IMR-90 (cell line): Measurements from ENCODE around the gene KLHL29. TPM values are rescaled to one million over a fixed set of nuclear protein-coding genes. Genes with fewer than 3 reads are reported as not detected.

ENCODE experiments used
- ATAC-seq: fragments of 200-7000 bp; cut with Tn5 transposase; 2 replicates; pipeline ENCODE4 v1.9.1; 2020; ENCODE audit warnings: low read depth, mild to moderate bottlenecking, moderate library complexity
- BruUV-seq: library from RNA; stranded (reverse); fragments of 400-500 nt; replicated peaks from 2 replicates; lab custom pipeline; 2021; lab: Mats Ljungman, UMichigan
- CTCF ChIA-PET: fragments of 300-600 bp; formaldehyde crosslinking; extraction: SDS; loops from one replicate; lab custom pipeline; 2021; ENCODE audit warnings: antibody characterized with exemption; lab: Yijun Ruan, JAX
- POLR2A ChIA-PET: fragments of 300-600 bp; sonication (Branson Sonifier 250); formaldehyde crosslinking; loops from one replicate; lab custom pipeline; 2022; ENCODE audit warnings: antibody characterized with exemption; ENCODE audit not compliant: unreplicated experiment; lab: Charles Lee
- DNase-seq: peaks from one replicate; pipeline ENCODE4 v3.0.0; 2013
- H2AFZ ChIP-seq: replicated peaks from 2 replicates; pipeline ENCODE3; 2013; ENCODE audit warnings: low read length, mild to moderate bottlenecking; ENCODE audit not compliant: poor library complexity
- H2AK5ac ChIP-seq: 2 replicates; pipeline ENCODE4 v1.6.1; 2013; ENCODE audit warnings: low read depth, low read length, inconsistent platforms
- H2AK9ac ChIP-seq: replicated peaks from 2 replicates; pipeline ENCODE3; 2013; ENCODE audit warnings: mild to moderate bottlenecking, low read depth, low read length, moderate library complexity; ENCODE audit not compliant: poor library complexity
- H2BK120ac ChIP-seq: 2 replicates; pipeline ENCODE4 v1.6.1; 2013; ENCODE audit warnings: low read depth, low read length, inconsistent platforms
- H2BK15ac ChIP-seq: 3 replicates; pipeline ENCODE4 v1.6.1; 2013; ENCODE audit warnings: low read depth, low read length, inconsistent platforms
- H2BK20ac ChIP-seq: 2 replicates; pipeline ENCODE4 v1.6.1; 2013; ENCODE audit warnings: low read depth, mild to moderate bottlenecking, inconsistent platforms, low read length, moderate library complexity
- H2BK5ac ChIP-seq: 2 replicates; pipeline ENCODE4 v1.6.1; 2013; ENCODE audit warnings: mild to moderate bottlenecking, low read depth, low read length, inconsistent platforms; ENCODE audit not compliant: poor library complexity, severe bottlenecking
- H3K14ac ChIP-seq: replicated peaks from 2 replicates; pipeline ENCODE4 v1.6.1; 2013; ENCODE audit warnings: low read depth, low read length, inconsistent platforms
- H3K18ac ChIP-seq: 2 replicates; pipeline ENCODE4 v1.6.1; 2013; ENCODE audit warnings: low read depth, low read length, control low read depth
- H3K23ac ChIP-seq: 2 replicates; pipeline ENCODE4 v1.6.1; 2013; ENCODE audit warnings: low read depth, low read length, inconsistent platforms
- H3K27ac ChIP-seq: 2 replicates; pipeline ENCODE4 v1.5.1; 2013; ENCODE audit warnings: mild to moderate bottlenecking, control low read depth, low read length; ENCODE audit not compliant: insufficient read depth
- H3K27me3 ChIP-seq: 2 replicates; pipeline ENCODE4 v1.6.1; 2013; ENCODE audit warnings: low read length; ENCODE audit not compliant: control insufficient read depth, insufficient read depth
- H3K36me3 ChIP-seq: 2 replicates; pipeline ENCODE4 v1.6.1; 2013; ENCODE audit warnings: low read length, mixed read lengths; ENCODE audit not compliant: control insufficient read depth, insufficient read depth
- H3K4ac ChIP-seq: 2 replicates; pipeline ENCODE4 v1.6.1; 2013; ENCODE audit warnings: low read depth, low read length, inconsistent platforms
- H3K4me1 ChIP-seq: 2 replicates; pipeline ENCODE4 v1.6.1; 2013; ENCODE audit warnings: low read length, mixed read lengths; ENCODE audit not compliant: control insufficient read depth, insufficient read depth
- H3K4me2 ChIP-seq: 2 replicates; pipeline ENCODE4 v1.6.1; 2013; ENCODE audit warnings: low read depth, mild to moderate bottlenecking, control low read depth, low read length, moderate library complexity
- H3K4me3 ChIP-seq: 2 replicates; pipeline ENCODE4 v1.5.1; 2013; ENCODE audit warnings: low read depth, mild to moderate bottlenecking, control low read depth, low read length, moderate library complexity; ENCODE audit not compliant: insufficient read depth
- H3K56ac ChIP-seq: 2 replicates; pipeline ENCODE4 v1.6.1; 2013; ENCODE audit warnings: low read length, inconsistent platforms; ENCODE audit not compliant: insufficient read depth; ENCODE audit errors: extremely low read depth
- H3K79me1 ChIP-seq, 2 experiments: 2 replicates each; pipeline ENCODE4 v1.6.1; 2013; ENCODE audit warnings: low read length in 2 of 2, inconsistent platforms in 1 of 2, low read depth in 1 of 2
- H3K9ac ChIP-seq: 2 replicates; pipeline ENCODE4 v1.6.1; 2013; ENCODE audit warnings: low read depth, low read length, control low read depth
- H3K9me1 ChIP-seq: 2 replicates; pipeline ENCODE4 v1.6.1; 2013; ENCODE audit warnings: low read length, inconsistent platforms; ENCODE audit not compliant: insufficient read depth
- H3K9me3 ChIP-seq: 2 replicates; pipeline ENCODE4 v1.6.1; 2013; ENCODE audit warnings: low read length; ENCODE audit not compliant: control insufficient read depth, insufficient read depth
- H4K20me1 ChIP-seq: 2 replicates; pipeline ENCODE4 v1.6.1; 2013; ENCODE audit warnings: low read length, inconsistent platforms; ENCODE audit not compliant: insufficient read depth
- H4K5ac ChIP-seq: 2 replicates; pipeline ENCODE4 v1.6.1; 2013; ENCODE audit warnings: mild to moderate bottlenecking, low read depth, low read length, control low read depth
- H4K8ac ChIP-seq, 2 experiments: 2 replicates each; pipeline ENCODE4 v1.6.1; 2013; ENCODE audit warnings: low read depth in 2 of 2, low read length in 2 of 2, control low read depth in 1 of 2, inconsistent platforms in 1 of 2
- H4K91ac ChIP-seq: 2 replicates; pipeline ENCODE4 v1.6.1; 2013; ENCODE audit warnings: low read depth, low read length, inconsistent platforms; ENCODE audit not compliant: insufficient read depth
- BHLHE40 ChIP-seq: fragments of 150-350 bp; IDR thresholded peaks from 2 replicates; pipeline ENCODE4 v1.6.1; 2016; ENCODE audit warnings: mild to moderate bottlenecking, low read depth, low read length
- CEBPB ChIP-seq: IDR thresholded peaks from 2 replicates; pipeline ENCODE4 v1.6.1; 2012; ENCODE audit warnings: low read depth, low read length, improper control_type of control experiment
- CHD1 ChIP-seq: IDR thresholded peaks from 2 replicates; pipeline ENCODE4 v1.6.1; 2012; ENCODE audit warnings: low read depth, low read length, improper control_type of control experiment
- FOS ChIP-seq: fragments of 150-350 bp; IDR thresholded peaks from 2 replicates; pipeline ENCODE4 v1.6.1; 2016; ENCODE audit warnings: low read depth, low read length
- MAFK ChIP-seq: IDR thresholded peaks from 2 replicates; pipeline ENCODE4 v1.6.1; 2012; ENCODE audit warnings: low read depth, low read length, improper control_type of control experiment
- MAZ ChIP-seq: IDR thresholded peaks from 2 replicates; pipeline ENCODE4 v1.6.1; 2012; ENCODE audit warnings: low read depth, mild to moderate bottlenecking, low read length, improper control_type of control experiment, moderate library complexity, borderline replicate concordance
- MXI1 ChIP-seq: IDR thresholded peaks from 2 replicates; pipeline ENCODE4 v1.6.1; 2012; ENCODE audit warnings: low read depth, mild to moderate bottlenecking, low read length, moderate library complexity, borderline replicate concordance
- NFE2L2 ChIP-seq: fragments of 150-350 bp; IDR thresholded peaks from 2 replicates; pipeline ENCODE4 v1.6.1; 2016; ENCODE audit warnings: low read depth, mild to moderate bottlenecking, low read length
- POLR2A ChIP-seq: IDR thresholded peaks from 2 replicates; pipeline ENCODE4 v1.6.1; 2012; ENCODE audit warnings: mild to moderate bottlenecking, low read depth, low read length
- RAD21 ChIP-seq: IDR thresholded peaks from 2 replicates; pipeline ENCODE4 v1.6.1; 2012; ENCODE audit warnings: low read length, improper control_type of control experiment
- RCOR1 ChIP-seq: IDR thresholded peaks from 2 replicates; pipeline ENCODE4 v1.6.1; 2012; ENCODE audit warnings: mild to moderate bottlenecking, low read length, improper control_type of control experiment; ENCODE audit not compliant: insufficient replicate concordance
- RFX5 ChIP-seq: IDR thresholded peaks from 2 replicates; pipeline ENCODE4 v1.8.0; 2012; ENCODE audit warnings: low read depth, mild to moderate bottlenecking, low read length, moderate library complexity
- SMC3 ChIP-seq: fragments of 150-350 bp; IDR thresholded peaks from 2 replicates; pipeline ENCODE4 v1.6.1; 2016; ENCODE audit warnings: low read depth, mild to moderate bottlenecking, antibody characterized with exemption, low read length, moderate library complexity
- WGBS, 2 experiments: methylation state at CpG; one replicate each; pipeline versions ENCODE4 v1.1.5 to v1.1.7; 2013; ENCODE audit warnings: missing lambda C conversion rate in 2 of 2; ENCODE audit not compliant: insufficient read length in 1 of 2; ENCODE audit errors: extremely low coverage in 2 of 2; 5-methylcytosine and 5-hydroxymethylcytosine counted together
- dilution Hi-C: fragments of 300-500 bp; cut with HindIII; formaldehyde crosslinking; loops from one replicate; pipeline ENCODE4 v1.14.3; 2018; ENCODE audit warnings: low sequenced_read_pairs; ENCODE audit not compliant: unreplicated experiment
- in situ Hi-C: fragments of 300-500 bp; cut with MboI; formaldehyde crosslinking; loops from 3 replicates; pipeline ENCODE4 v1.14.3; 2019; ENCODE audit warnings: low sequenced_read_pairs, inconsistent platforms, mixed read lengths
- intact Hi-C: fragments of 100-400 bp; cut with micrococcal nuclease; formaldehyde crosslinking; loops from 2 replicates; pipeline ENCODE4 v1.10.0; 2022
- polyA plus RNA-seq, 3 experiments: library from polyadenylated mRNA; depleted of rRNA; stranded (reverse); fragments of >200 nt; gene quantifications; 2 replicates each; pipeline ENCODE4 v1.2.3, GENCODE V29; 2012; ENCODE audit warnings: low replicate concordance in 1 of 3
- total RNA-seq: library from RNA; depleted of rRNA; stranded (reverse); fragments of >200 nt; gene quantifications from 2 replicates; pipeline ENCODE4 v1.2.3, GENCODE V29; 2012
- TF ChIP-seq, protein P1 (sequence below): fragments of 150-350 bp; IDR thresholded peaks from 2 replicates; pipeline ENCODE4 v1.6.1; 2016; ENCODE audit warnings: low read depth, mild to moderate bottlenecking, low read length, moderate library complexity, borderline replicate concordance
- TF ChIP-seq, protein P2 (sequence below): conservative IDR thresholded peaks from 2 replicates; pipeline ENCODE4 v1.5.1; 2012; ENCODE audit warnings: mild to moderate bottlenecking, low read depth, low read length, improper control_type of control experiment
- TF ChIP-seq, protein P3 (sequence below): fragments of 150-350 bp; IDR thresholded peaks from 2 replicates; pipeline ENCODE4 v1.6.1; 2017; ENCODE audit warnings: mild to moderate bottlenecking, antibody characterized with exemption, low read length, low read depth

Gene KLHL29
- total and polyA plus RNA-seq, 2 of the 4 experiments (the other 2 are of a cell fraction) = 2.0 to 8.0 TPM

DNA sequence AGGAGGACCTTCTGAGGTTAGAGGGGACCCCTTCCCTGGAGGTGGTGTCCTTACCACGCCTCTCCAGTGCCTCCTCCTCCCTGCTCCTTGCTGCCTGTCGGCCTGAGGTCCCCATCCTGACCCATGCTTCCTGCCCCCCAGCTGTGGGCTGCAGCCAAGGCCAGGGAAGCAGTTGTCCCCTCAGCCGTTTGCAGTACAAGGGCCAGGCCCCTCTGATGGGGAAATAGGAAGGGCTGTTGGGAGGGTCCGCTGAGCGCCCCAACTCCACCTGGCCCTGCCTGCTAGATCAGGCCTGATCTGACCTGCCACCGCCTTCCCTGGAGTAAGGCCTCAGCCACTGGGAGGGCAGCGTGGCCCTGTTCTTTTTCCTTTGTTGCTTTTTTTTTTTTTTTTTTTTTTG is 219.8 kb downstream of the KLHL29 start:
- H3K9ac ChIP-seq = no peak overlapping the region
- intact Hi-C loops (no loop called here), dilution Hi-C loops (no loop called here), in situ Hi-C loops (no loop called here)
- no peaks in the 10 kb centered on the region for H3K27me3 ChIP-seq
- TF ChIP-seq NFE2L2 (no peak), MXI1 (no peak), SMC3 (no peak), RFX5 (no peak), POLR2A (no peak), CEBPB (no peak), BHLHE40 (no peak), MAZ (no peak), RAD21 (no peak), MAFK (no peak), CHD1 (no peak), RCOR1 (no peak), FOS (no peak)
- TF ChIP-seq, protein P1, sequence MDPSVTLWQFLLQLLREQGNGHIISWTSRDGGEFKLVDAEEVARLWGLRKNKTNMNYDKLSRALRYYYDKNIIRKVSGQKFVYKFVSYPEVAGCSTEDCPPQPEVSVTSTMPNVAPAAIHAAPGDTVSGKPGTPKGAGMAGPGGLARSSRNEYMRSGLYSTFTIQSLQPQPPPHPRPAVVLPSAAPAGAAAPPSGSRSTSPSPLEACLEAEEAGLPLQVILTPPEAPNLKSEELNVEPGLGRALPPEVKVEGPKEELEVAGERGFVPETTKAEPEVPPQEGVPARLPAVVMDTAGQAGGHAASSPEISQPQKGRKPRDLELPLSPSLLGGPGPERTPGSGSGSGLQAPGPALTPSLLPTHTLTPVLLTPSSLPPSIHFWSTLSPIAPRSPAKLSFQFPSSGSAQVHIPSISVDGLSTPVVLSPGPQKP = no peak
- TF ChIP-seq, protein P2, sequence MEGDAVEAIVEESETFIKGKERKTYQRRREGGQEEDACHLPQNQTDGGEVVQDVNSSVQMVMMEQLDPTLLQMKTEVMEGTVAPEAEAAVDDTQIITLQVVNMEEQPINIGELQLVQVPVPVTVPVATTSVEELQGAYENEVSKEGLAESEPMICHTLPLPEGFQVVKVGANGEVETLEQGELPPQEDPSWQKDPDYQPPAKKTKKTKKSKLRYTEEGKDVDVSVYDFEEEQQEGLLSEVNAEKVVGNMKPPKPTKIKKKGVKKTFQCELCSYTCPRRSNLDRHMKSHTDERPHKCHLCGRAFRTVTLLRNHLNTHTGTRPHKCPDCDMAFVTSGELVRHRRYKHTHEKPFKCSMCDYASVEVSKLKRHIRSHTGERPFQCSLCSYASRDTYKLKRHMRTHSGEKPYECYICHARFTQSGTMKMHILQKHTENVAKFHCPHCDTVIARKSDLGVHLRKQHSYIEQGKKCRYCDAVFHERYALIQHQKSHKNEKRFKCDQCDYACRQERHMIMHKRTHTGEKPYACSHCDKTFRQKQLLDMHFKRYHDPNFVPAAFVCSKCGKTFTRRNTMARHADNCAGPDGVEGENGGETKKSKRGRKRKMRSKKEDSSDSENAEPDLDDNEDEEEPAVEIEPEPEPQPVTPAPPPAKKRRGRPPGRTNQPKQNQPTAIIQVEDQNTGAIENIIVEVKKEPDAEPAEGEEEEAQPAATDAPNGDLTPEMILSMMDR = no peak
- TF ChIP-seq, protein P3, sequence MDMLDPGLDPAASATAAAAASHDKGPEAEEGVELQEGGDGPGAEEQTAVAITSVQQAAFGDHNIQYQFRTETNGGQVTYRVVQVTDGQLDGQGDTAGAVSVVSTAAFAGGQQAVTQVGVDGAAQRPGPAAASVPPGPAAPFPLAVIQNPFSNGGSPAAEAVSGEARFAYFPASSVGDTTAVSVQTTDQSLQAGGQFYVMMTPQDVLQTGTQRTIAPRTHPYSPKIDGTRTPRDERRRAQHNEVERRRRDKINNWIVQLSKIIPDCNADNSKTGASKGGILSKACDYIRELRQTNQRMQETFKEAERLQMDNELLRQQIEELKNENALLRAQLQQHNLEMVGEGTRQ = no peak
- no TSS peak for BruUV-seq
- H3K9me1 ChIP-seq = peaks cover 7% of the 10 kb centered on the region; the same call in 1 of the 2 replicates
- no peak overlapping the region for H2BK5ac ChIP-seq
- H3K4me2 ChIP-seq = no peak overlapping the region
- H3K4ac ChIP-seq = no peak overlapping the region
- no peak overlapping the region for H2BK15ac ChIP-seq
- H4K8ac ChIP-seq = no peak overlapping the region
- ChIA-PET POLR2A (no interaction called here), CTCF (no interaction called here)
- DNase-seq (no peak), ATAC-seq (no peak)
- no peak overlapping the region for H2BK120ac ChIP-seq
- no peak overlapping the region for H3K23ac ChIP-seq
- no CpG with 5 or more reads among the region's 7 CpGs for WGBS, 2 experiments
- peaks cover 4% of the 10 kb centered on the region; the same call in 1 of the 2 replicates for H3K4me1 ChIP-seq
- H3K14ac ChIP-seq = no peak overlapping the region
- no peak overlapping the region for H2AFZ ChIP-seq
- no peak overlapping the region for H4K91ac ChIP-seq
- H3K27ac ChIP-seq = no peak overlapping the region
- H3K56ac ChIP-seq = no peak overlapping the region
- peaks cover 5% of the 10 kb centered on the region; the same call in 1 of the 2 replicates for H4K20me1 ChIP-seq
- no peaks in the 10 kb centered on the region for H3K36me3 ChIP-seq
- no peak overlapping the region for H2AK9ac ChIP-seq
- H3K79me1 ChIP-seq = peaks cover 5 to 7% of the 10 kb centered on the region in 2 experiments; a peak in 2 of 4 replicates
- H2AK5ac ChIP-seq = no peak overlapping the region
- H3K18ac ChIP-seq = no peak overlapping the region
- H3K4me3 ChIP-seq = no peak overlapping the region
- H4K5ac ChIP-seq = no peak overlapping the region
- no peak overlapping the region for H2BK20ac ChIP-seq
- H3K9me3 ChIP-seq = peaks cover 9% of the 10 kb centered on the region
